Left lobe of liver (tissue), 2 donors: ENCODE data around the gene ABL2. TPM values are rescaled to one million over a fixed set of nuclear protein-coding genes. Genes with fewer than 3 reads are reported as not detected.
A peak's percentile ranks its signal among the peaks of the same experiment; 100 is the strongest.
"Not testable (repeated sequence)": the region's sequence is repeated elsewhere in the genome, so short reads cannot be mapped to it uniquely, and the experiment has no call there.

Source experiments
- ATAC-seq: fragments of 200-7000 bp; cut with Tn5 transposase; one replicate; pipeline ENCODE4 v1.9.1; 2020; ENCODE audit warnings: mild to moderate bottlenecking, moderate library complexity
- DNase-seq: peaks from one replicate; pipeline ENCODE4 v3.0.0-alpha.2; 2020; ENCODE audit warnings: low spot score
- total RNA-seq: library from RNA; stranded (reverse); gene quantifications from one replicate; pipeline ENCODE4 v1.2.1, GENCODE V29; 2021
- donor health status: DM: no; HTN: no; CAD: no; lungs with moderate emphysema.
- donor health status: DM: no; HTN: yes; CAD: no.

The ABL2 gene
- total RNA-seq, 1 donor from 2014 or later: 4.5 TPM

- ATAC-seq: peak; percentile 95
- no peak for DNase-seq
These were observed 91.7 kb downstream of the ABL2 start for GRCh38 chr1:179137617-179138255.

- not testable (repeated sequence) for ATAC-seq, DNase-seq
These were observed 93.8 kb downstream of the ABL2 start for GRCh38 chr1:179135707-179136106.

GRCh38 chr1:179135168-179135567 lies 94.3 kb downstream of the ABL2 start:
- DNase-seq, ATAC-seq: not testable (repeated sequence)

GRCh38 chr1:179129702-179130473 lies 99.6 kb downstream of the ABL2 start:
- DNase-seq (no peak), ATAC-seq (peak; percentile 82)

GRCh38 chr1:179128520-179128919 lies 101.0 kb downstream of the ABL2 start:
- DNase-seq: no peak
- peak; percentile 61 for ATAC-seq

GRCh38 chr1:179127163-179127895 lies 102.1 kb downstream of the ABL2 start:
- ATAC-seq (no peak), DNase-seq (no peak)

- peak; percentile 81 for DNase-seq
- peak; percentile 86 for ATAC-seq
These were observed 103.0 kb downstream of the ABL2 start for GRCh38 chr1:179126338-179127060.

- DNase-seq (no peak), ATAC-seq (no peak)
These were observed 104.6 kb downstream of the ABL2 start for GRCh38 chr1:179124873-179125272.

GRCh38 chr1:179121159-179121938 lies 108.1 kb downstream of the ABL2 start:
- no peak for DNase-seq
- peak; percentile 86 for ATAC-seq

- ATAC-seq (peak; percentile 15), DNase-seq (no peak)
These were observed 108.7 kb downstream of the ABL2 start for GRCh38 chr1:179120736-179121135.

- peak; percentile 47 for ATAC-seq
- DNase-seq: no peak
These were observed 110.0 kb downstream of the ABL2 start for GRCh38 chr1:179119513-179119912.

GRCh38 chr1:179115181-179115580 lies 114.3 kb downstream of the ABL2 start:
- DNase-seq (no peak), ATAC-seq (no peak)

GRCh38 chr1:179108644-179109043 lies 120.8 kb downstream of the ABL2 start:
- ATAC-seq (peak; percentile 84), DNase-seq (peak; percentile 84)

- ATAC-seq: peak; percentile 32
These were observed 121.5 kb downstream of the ABL2 start for GRCh38 chr1:179107706-179108629.

GRCh38 chr1:179105393-179105792 lies 124.1 kb downstream of the ABL2 start:
- ATAC-seq (peak; percentile 31), DNase-seq (no peak)

More at GRCh38 chr1:179107706-179108629, 121.5 kb downstream of the ABL2 start:
- DNase-seq: no peak

- ATAC-seq: peak; percentile 75
- peak; percentile 73 for DNase-seq
These were observed 124.7 kb downstream of the ABL2 start for GRCh38 chr1:179104611-179105250.

- ATAC-seq: no peak
These were observed 125.5 kb downstream of the ABL2 start for GRCh38 chr1:179103999-179104398.

GRCh38 chr1:179101566-179101965 lies 127.9 kb downstream of the ABL2 start:
- DNase-seq: no peak
- ATAC-seq: no peak

More at GRCh38 chr1:179103999-179104398, 125.5 kb downstream of the ABL2 start:
- no peak for DNase-seq
